NB4 (cell line): Measurements from ENCODE around the gene ZNF609.
"Not testable (repeated sequence)": the region's sequence is repeated elsewhere in the genome, so short reads cannot be mapped to it uniquely, and the experiment has no call there.

Experiments
- DNase-seq: peaks from one replicate; pipeline ENCODE4 v3.0.0; 2010; ENCODE audit warnings: low read depth
- H3K4me3 ChIP-seq: one replicate; pipeline ENCODE4 v1.5.1; 2011; ENCODE audit warnings: mild to moderate bottlenecking, low read depth, low read length, moderate library complexity
- CTCF ChIP-seq: IDR thresholded peaks from one replicate; pipeline ENCODE4 v1.5.1; 2012; ENCODE audit warnings: low read depth, low read length
- MAX ChIP-seq: IDR thresholded peaks from 2 replicates; pipeline ENCODE4 v1.6.1; 2011; ENCODE audit warnings: low read depth, low read length
- MYC ChIP-seq: IDR thresholded peaks from 2 replicates; pipeline ENCODE4 v1.6.1; 2011; ENCODE audit warnings: low read depth, low read length
- POLR2A ChIP-seq: IDR thresholded peaks from 2 replicates; pipeline ENCODE4 v1.6.1; 2011; ENCODE audit warnings: mild to moderate bottlenecking; ENCODE audit not compliant: insufficient read length; ENCODE audit errors: extremely low read depth

The ZNF609 gene

DNA sequence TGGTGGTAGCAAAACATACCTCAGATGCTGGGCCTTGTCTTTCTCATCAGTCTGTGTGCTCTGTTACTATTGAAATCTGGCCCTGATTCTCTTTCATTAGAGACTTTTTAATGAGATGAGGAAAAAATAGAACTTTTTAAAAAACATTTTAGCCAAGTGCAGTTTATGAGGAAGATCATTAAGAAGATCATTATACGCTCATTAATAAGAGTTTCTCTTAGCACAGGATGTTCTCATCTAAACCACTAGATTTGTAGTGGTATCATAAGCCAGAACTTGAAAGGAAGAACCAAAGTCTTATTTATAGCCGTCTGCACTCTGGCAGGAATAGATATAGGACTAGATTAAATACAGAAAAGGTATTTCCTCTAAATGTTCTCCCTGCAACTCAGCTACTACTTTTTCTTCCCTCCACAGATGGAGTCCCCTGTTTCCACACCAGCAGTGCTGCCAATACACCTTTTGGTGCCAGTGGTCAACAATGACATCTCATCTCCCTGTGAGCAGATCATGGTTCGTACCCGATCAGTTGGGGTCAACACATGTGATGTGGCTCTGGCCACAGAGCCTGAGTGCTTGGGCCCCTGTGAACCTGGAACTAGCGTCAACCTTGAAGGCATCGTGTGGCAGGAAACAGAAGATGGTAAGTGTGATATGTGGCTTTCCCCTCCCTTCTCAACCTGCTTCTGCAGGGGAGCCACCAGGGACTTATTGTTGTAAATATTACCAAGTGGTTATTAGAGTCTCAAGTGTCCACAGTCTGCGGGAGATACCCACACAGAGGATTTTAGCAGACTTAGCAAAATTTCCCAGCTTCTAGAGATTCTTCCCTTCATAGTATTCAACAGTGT is 162.3 kb downstream of the ZNF609 start:
- H3K4me3 ChIP-seq, result no peak overlapping the region
- DNase-seq, result no peak
- TF ChIP-seq MYC (no peak), CTCF (no peak), MAX (no peak), POLR2A (no peak)

DNA sequence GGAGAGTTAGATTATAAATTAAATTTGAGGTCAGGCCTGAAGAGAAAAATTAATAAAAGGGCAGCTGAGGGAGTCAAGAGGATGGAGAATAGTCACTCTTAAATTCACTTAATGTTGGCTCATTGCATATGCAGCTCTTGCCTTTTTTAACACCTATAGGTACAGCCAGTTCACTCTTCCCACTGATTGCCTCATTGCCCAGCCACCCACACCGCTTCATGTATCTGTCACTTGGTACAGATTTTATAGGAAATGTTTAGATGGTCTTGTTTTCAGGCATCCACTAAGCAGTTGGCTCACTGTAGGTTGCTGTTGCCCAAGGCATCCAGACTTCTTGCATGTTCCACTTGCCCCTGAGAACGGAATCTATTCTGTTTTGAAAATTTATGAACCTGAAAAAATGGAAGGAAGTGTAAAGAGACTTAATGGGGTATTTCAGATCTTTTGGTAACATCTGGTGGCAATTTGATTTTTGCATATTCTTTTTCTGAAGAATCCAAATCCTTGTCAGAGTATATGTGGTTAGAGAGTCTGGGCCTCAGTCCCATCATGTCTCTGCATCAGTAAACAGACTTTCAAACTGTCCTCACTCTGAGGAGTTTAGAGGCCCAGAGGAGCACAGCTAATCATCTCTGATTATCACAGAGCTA is 163.1 kb downstream of the ZNF609 start:
- no peak overlapping the region for H3K4me3 ChIP-seq
- no peak for DNase-seq

GRCh38 chr15:64624242-64624641 is 163.9 kb downstream of the ZNF609 start:
- TF ChIP-seq CTCF (no peak), MYC (no peak), MAX (no peak)
- DNase-seq, result no peak
- no peak overlapping the region for H3K4me3 ChIP-seq

More for the DNA sequence above, 163.1 kb downstream of the ZNF609 start:
- TF ChIP-seq MAX, result no peak
- TF ChIP-seq MYC, result no peak
- TF ChIP-seq POLR2A, result no peak
- TF ChIP-seq CTCF, result no peak

DNA sequence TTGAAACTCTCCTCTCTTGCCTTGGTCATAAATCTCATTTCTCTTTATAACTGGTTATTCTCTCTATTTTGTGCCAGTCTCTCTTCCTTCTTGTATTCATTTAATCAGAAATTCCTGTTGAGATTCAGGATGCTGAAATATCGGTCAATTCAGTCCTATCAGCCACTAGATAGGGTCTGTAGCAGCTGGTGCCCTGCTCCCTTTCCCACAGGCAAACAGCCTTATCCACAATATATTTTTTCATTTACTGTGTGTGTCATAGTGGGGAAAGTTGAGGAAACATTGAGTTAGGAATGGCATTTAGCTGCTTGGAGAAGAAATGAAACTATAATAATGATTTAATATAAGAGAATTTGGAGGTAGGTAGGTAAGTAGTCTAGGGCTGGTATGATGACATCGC is 168.7 kb downstream of the ZNF609 start:
- TF ChIP-seq POLR2A, result no peak
- TF ChIP-seq MYC, result no peak
- TF ChIP-seq MAX, result no peak
- no peak for TF ChIP-seq CTCF
- no peak for DNase-seq
- H3K4me3 ChIP-seq, result no peak overlapping the region

DNA sequence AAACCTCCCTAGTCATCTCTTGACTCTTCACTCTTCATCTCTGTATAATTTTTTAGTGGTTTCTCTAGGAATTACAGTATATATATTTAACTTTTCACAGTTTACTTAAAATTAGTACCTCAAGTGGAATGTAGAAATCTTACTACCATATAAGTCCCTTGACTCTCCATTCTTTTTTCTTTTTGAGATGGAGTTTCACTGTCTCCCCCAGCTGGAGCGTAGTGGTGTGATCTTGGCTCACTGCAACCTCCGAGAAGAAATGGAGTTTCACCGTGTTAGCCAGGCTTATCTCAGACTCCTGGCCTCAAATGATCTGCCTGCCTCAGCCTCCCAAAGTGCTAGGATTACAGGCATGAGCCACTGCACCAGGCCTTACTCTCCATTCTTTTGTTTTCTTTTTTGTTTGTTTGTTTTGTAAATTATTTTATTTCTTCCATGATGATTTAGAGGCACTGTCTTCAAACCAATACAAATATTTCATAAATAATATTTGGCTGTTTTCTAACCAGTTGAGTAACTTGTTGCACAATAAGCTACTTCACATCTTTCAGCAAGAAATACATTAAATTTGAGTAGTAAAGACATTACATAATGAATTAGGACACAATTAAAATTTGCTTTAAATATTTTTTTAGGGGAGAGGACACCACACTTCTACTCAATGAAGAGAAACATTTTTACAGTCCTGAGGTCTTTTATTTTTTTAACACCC is 170.2 kb downstream of the ZNF609 start:
- H3K4me3 ChIP-seq, result no peak overlapping the region
- peak; percentile 19 for DNase-seq
- no peak for TF ChIP-seq POLR2A
- TF ChIP-seq MYC, result no peak
- no peak for TF ChIP-seq MAX
- TF ChIP-seq CTCF, result no peak

- not testable (repeated sequence) for H3K4me3 ChIP-seq, DNase-seq
These were observed 172.3 kb downstream of the ZNF609 start for GRCh38 chr15:64632639-64633038.
